ACC112 (cell line): ENCODE measurements around the gene IL13.

Experiments used
- H2AFZ ChIP-seq: fragments of 200-600 bp; sonication (generic); one replicate; pipeline ENCODE4 v1.6.0; 2017; ENCODE audit warnings: antibody characterized with exemption, low read length; ENCODE audit not compliant: unreplicated experiment
- H3K27ac ChIP-seq: fragments of 200-600 bp; sonication (generic); 2 replicates; pipeline ENCODE4 v1.5.1; 2014; ENCODE audit warnings: low read depth, mild to moderate bottlenecking, antibody characterized with exemption, low read length, moderate library complexity
- H3K27me3 ChIP-seq: fragments of 200-600 bp; sonication (generic); 2 replicates; pipeline ENCODE4 v1.6.1; 2014; ENCODE audit warnings: mild to moderate bottlenecking, antibody characterized with exemption, low read length, moderate library complexity, mixed read lengths; ENCODE audit not compliant: insufficient read depth
- H3K36me3 ChIP-seq: fragments of 200-600 bp; sonication (generic); 2 replicates; pipeline ENCODE4 v1.6.1; 2016; ENCODE audit warnings: mild to moderate bottlenecking, antibody characterized with exemption, low read length, moderate library complexity, mixed read lengths; ENCODE audit not compliant: insufficient read depth
- H3K4me1 ChIP-seq: fragments of 200-600 bp; sonication (generic); one replicate; pipeline ENCODE4 v1.6.1; 2016; ENCODE audit warnings: low read length, mixed read lengths; ENCODE audit not compliant: insufficient read depth, unreplicated experiment, control insufficient read depth
- H3K4me3 ChIP-seq: fragments of 200-600 bp; sonication (generic); 2 replicates; pipeline ENCODE4 v1.5.1; 2014; ENCODE audit warnings: mild to moderate bottlenecking, low read depth, low read length
- H3K79me2 ChIP-seq: fragments of 200-600 bp; sonication (generic); one replicate; pipeline ENCODE4 v1.6.0; 2016; ENCODE audit warnings: low read length; ENCODE audit not compliant: control insufficient read depth, unreplicated experiment, insufficient read depth

Gene IL13

DNA sequence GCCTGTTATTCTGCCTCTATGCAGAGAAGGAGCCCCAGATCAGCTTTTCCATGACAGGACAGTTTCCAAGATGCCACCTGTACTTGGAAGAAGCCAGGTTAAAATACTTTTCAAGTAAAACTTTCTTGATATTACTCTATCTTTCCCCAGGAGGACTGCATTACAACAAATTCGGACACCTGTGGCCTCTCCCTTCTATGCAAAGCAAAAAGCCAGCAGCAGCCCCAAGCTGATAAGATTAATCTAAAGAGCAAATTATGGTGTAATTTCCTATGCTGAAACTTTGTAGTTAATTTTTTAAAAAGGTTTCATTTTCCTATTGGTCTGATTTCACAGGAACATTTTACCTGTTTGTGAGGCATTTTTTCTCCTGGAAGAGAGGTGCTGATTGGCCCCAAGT lies 15.5 kb downstream of the IL13 start:
- no peaks in the 10 kb centered on the region for H3K79me2 ChIP-seq
- no peak overlapping the region for H3K4me3 ChIP-seq
- no peaks in the 10 kb centered on the region for H3K36me3 ChIP-seq
- no peak overlapping the region for H3K27ac ChIP-seq
- no peaks in the 10 kb centered on the region for H3K27me3 ChIP-seq
- H3K4me1 ChIP-seq: peaks cover 28% of the 10 kb centered on the region
- H2AFZ ChIP-seq: no peak overlapping the region

DNA sequence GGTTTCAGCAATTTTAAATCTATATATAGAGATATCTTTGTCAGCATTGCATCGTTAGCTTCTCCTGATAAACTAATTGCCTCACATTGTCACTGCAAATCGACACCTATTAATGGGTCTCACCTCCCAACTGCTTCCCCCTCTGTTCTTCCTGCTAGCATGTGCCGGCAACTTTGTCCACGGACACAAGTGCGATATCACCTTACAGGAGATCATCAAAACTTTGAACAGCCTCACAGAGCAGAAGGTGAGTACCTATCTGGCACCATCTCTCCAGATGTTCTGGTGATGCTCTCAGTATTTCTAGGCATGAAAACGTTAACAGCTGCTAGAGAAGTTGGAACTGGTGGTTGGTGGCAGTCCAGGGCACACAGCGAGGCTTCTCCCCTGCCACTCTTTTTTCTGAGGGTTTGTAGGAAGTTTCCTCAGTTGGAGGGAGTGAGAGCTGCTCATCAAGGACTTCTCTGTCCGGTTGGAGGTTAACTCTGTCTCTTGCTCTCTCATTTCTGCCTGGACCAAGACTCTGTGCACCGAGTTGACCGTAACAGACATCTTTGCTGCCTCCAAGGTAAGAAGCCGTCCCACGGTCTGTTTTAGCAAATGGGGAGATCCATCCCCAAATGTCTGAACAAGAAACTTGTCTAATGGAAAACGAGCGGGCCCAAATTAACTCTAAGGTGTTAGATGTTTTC lies 16.1 kb downstream of the IL13 start, which contains the start of gene IL4:
TSS of gene IL4 (plus strand) at position 51 of the 692 bp plus-strand sequence. CDS start at position 113, 62 bp downstream.
- Histone ChIP-seq H3K27ac (peak within 1 kb of the TSS; percentile 63), H3K36me3 (no peaks in the 10 kb centered on the region), H3K79me2 (no peaks in the 10 kb centered on the region), H2AFZ (peak within 1 kb of the TSS; percentile 89), H3K27me3 (no peaks in the 10 kb centered on the region), H3K4me1 (peaks cover 28% of the 10 kb centered on the region), H3K4me3 (peak within 1 kb of the TSS; percentile 23)

GRCh38 chr5:132674671-132675506 lies 16.9 kb downstream of the IL13 start:
- no peaks in the 10 kb centered on the region for H3K79me2 ChIP-seq
- H3K27me3 ChIP-seq: no peaks in the 10 kb centered on the region
- H3K4me3 ChIP-seq: peak overlapping the region; percentile 23
- peaks cover 28% of the 10 kb centered on the region for H3K4me1 ChIP-seq
- H3K36me3 ChIP-seq: no peaks in the 10 kb centered on the region
- peak overlapping the region; percentile 63 for H3K27ac ChIP-seq
- peak overlapping the region; percentile 89 for H2AFZ ChIP-seq

- Histone ChIP-seq H3K27me3 (no peaks in the 10 kb centered on the region), H3K4me3 (no peak overlapping the region), H2AFZ (no peak overlapping the region), H3K4me1 (peaks cover 31% of the 10 kb centered on the region), H3K27ac (no peak overlapping the region), H3K36me3 (no peaks in the 10 kb centered on the region), H3K79me2 (no peaks in the 10 kb centered on the region)
Measured at GRCh38 chr5:132675936-132676689, 18.1 kb downstream of the IL13 start.

DNA sequence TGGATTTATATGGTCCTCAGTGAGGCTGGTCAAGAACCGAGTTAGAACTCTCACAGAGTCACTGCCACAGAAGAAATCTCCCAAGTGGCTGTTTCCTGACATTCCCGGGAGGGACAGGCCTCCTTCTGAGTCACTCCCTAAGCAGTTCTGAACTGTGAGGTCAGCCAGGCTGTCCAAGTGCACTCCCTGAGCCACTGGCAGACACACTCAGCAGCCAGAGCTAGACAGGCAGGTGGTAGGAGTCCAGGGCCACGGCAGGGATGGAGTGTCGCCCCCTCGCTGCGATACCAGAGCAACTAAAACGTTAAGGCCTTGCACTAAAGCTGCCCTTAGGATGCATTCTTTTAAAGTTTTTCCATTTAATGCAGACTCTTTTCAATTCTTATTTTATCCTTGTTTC lies 19.2 kb downstream of the IL13 start:
- Histone ChIP-seq H3K79me2 (no peaks in the 10 kb centered on the region), H2AFZ (no peak overlapping the region), H3K4me1 (peaks cover 31% of the 10 kb centered on the region), H3K4me3 (no peak overlapping the region), H3K27me3 (no peaks in the 10 kb centered on the region), H3K36me3 (no peaks in the 10 kb centered on the region), H3K27ac (no peak overlapping the region)

DNA sequence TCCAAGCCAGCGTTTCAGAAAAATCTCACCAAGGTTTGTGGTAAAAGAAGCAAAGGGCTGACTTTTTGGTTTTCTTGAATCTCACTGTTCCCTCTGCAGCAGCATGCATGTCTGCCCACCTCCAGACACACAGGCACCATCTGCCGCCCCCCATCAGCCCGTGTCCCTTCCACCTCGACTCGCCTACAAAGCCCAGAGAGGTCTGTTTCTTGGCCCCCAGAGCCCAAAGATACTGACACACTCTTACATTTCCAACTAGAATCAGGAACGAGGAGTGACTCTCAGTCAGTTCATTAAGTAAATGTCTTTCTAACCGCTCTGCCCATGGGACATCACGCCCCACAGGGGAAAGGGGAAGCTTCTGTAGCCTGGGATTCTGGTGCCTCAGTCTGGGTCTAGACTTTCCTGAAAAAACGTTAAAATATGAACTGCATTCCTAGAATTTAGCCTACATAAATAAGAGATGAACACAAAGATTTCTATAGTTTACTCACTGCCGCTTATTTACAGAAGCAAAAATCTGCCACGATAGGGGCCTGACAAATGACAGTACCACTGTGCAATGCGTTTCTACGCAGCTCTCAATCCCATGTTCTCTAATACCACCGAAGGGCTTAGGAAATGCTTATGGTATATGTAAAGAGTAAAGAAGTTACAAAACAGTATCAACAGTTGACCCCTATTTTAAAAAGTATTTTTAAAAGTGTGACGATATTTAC lies 19.9 kb downstream of the IL13 start:
- Histone ChIP-seq H3K4me1 (peaks cover 31% of the 10 kb centered on the region), H3K36me3 (no peaks in the 10 kb centered on the region), H2AFZ (no peak overlapping the region), H3K4me3 (no peak overlapping the region), H3K27me3 (no peaks in the 10 kb centered on the region), H3K27ac (no peak overlapping the region), H3K79me2 (no peaks in the 10 kb centered on the region)

GRCh38 chr5:132678735-132679134 lies 20.8 kb downstream of the IL13 start:
- Histone ChIP-seq H3K27me3 (no peaks in the 10 kb centered on the region), H2AFZ (no peak overlapping the region), H3K79me2 (no peaks in the 10 kb centered on the region), H3K4me1 (peaks cover 31% of the 10 kb centered on the region), H3K27ac (no peak overlapping the region), H3K36me3 (no peaks in the 10 kb centered on the region), H3K4me3 (no peak overlapping the region)

DNA sequence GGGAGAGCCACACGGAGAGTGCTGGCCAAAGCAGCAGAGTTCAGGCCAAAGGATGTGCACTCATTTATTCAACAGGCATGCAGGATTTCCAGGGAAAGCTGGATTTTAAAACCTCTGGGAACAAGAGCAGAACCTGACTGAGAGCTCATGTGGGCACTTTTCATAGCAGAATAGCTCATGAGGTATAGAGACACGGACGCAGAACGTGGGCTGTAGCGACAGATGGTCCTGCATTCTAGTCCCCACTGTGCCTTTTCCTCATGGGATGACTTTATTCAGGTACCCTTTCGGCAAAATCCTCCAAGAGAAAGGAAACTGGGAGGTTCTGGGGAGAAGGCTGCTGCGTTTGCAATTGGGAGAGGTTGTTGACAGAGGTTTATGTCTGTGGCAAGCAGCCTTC lies 21.2 kb downstream of the IL13 start:
- H3K27ac ChIP-seq: no peak overlapping the region

DNA sequence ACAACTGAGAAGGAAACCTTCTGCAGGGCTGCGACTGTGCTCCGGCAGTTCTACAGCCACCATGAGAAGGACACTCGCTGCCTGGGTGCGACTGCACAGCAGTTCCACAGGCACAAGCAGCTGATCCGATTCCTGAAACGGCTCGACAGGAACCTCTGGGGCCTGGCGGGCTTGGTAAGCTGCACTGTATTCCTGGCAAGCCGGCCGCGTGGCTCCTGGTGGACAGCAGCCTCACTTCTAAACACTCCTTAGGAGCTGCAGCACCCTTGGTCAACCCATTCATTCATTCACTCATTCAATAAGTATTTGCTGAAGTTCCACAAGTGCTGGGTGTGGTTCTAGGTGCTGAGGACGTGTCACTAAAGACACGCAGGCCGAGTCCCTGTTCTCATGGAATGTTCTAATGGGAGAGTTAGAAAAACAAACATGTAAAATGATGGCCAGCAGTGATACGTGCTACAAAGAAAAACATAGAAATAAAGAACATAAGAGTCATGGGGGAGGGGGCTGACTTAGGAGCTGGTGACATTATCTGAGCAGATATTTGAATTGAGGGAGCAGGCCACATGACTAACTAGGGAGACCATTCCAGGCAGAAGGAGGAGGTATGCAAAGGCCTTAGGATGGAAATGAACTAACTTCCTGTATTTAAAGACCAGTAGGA lies 21.9 kb downstream of the IL13 start:
- peaks cover 23% of the 10 kb centered on the region for H3K4me1 ChIP-seq
- no peak overlapping the region for H3K27ac ChIP-seq
- H3K27me3 ChIP-seq: no peaks in the 10 kb centered on the region
- H3K36me3 ChIP-seq: no peaks in the 10 kb centered on the region
- H3K79me2 ChIP-seq: no peaks in the 10 kb centered on the region
- H2AFZ ChIP-seq: no peak overlapping the region
- H3K4me3 ChIP-seq: no peak overlapping the region

More for the DNA sequence above, 21.2 kb downstream of the IL13 start:
- Histone ChIP-seq H3K4me3 (no peak overlapping the region), H3K27me3 (no peaks in the 10 kb centered on the region), H3K36me3 (no peaks in the 10 kb centered on the region), H2AFZ (no peak overlapping the region), H3K79me2 (no peaks in the 10 kb centered on the region), H3K4me1 (peaks cover 28% of the 10 kb centered on the region)
